DMS 273 (cell line): ENCODE results near the gene GPBAR1.

Experiments
- DNase-seq: peaks from one replicate; lab custom pipeline; 2025; ENCODE audit not compliant: unreplicated experiment; lab: John Stamatoyannopoulos, UW

GPBAR1 gene

DNA sequence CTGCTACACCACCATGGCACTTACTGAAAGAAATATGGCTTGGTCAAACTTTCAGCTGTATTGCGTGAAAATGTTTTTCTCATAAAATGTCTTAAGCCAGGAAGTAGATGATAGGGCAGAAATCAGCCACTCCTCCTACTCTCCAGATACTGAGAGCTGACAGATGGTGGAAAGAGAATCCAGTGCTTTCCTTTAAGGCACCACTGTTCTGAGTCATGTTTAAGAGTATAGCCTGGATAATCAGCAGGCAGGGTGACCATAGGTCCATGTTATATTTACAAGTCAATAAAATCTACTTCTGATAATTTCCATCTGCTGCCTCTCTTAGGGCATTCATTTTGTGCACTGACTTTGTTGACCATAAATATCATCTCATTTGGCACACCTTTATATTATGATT lies 21.9 kb upstream of the GPBAR1 start:
- peak; percentile 45 for DNase-seq

DNA sequence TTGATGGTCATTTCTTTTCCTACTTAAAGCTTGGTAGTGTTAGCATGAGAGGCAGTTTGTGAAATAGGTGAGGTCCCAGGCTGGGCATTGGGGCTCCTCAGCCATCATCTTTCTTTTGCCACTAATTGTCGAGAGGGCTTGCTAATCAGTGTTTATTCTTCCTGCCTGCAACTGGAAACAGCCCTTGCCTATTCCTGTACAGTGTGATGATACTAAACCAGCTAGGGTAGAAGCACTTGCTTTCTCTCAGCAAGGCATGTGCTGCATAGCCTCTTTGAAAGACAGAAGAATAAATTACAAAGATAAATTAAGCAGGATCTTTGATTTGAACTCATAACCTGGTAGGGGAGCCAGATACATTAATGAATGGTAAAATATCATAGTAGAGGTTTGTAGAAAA lies 16.6 kb upstream of the GPBAR1 start:
- DNase-seq: no peak

DNA sequence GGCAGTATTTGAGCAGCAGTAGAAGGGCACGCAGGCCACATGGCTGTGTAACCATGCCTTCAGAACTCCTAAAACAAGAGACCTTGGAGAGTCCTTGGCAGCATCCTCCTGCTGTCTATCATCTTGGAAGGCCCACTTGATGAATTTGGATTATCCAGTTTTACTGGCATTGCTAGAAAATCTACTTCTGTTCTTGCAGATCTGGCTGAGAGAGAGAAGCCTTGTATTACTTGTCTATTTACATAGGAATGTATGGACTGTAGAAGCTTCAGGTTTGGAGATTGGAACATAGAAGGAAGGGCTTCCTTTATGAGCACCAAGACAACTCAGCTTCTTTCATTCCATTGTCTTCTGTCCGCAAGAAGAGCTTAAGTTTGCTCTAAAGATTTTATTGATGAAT lies 16.1 kb upstream of the GPBAR1 start:
- no peak for DNase-seq

DNA sequence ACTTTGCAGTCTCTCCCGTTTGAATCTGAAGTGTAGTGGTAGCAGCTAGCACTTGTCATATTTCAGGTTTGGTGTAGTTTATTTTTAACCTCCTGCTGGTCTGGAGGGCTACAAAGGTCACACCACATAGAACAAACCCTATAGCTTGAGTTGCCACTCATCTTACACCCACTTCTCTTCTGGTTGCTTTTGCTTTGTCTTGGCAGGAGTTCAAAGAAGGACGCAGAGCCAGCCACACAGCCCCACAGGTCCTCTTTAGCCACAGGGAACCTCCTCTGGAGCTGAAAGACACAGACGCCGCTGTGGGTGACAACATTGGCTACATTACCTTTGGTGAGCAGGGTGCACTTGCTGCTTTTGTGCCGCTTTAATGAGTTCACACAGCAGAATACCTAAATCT lies 15.6 kb upstream of the GPBAR1 start:
- no peak for DNase-seq

DNA sequence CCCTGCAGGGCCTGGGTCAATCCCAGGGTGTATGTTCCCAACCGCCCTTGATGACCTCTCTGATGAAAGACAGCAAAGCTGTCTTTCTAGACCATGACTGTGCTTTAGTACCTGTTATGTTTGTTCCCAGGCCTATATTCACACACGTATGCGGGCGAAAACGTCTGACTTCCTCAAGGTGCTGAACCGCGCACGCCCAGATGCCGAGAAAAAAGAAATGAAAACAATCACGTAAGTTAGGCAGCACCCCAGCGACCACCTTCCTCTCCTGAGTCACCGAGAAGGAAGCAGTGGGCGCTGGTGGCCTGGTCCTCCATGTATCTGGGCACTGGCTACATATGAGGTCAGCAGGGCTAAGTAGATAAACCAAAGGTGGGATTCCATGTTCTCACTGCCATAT lies 11.1 kb upstream of the GPBAR1 start:
- no peak for DNase-seq

DNA sequence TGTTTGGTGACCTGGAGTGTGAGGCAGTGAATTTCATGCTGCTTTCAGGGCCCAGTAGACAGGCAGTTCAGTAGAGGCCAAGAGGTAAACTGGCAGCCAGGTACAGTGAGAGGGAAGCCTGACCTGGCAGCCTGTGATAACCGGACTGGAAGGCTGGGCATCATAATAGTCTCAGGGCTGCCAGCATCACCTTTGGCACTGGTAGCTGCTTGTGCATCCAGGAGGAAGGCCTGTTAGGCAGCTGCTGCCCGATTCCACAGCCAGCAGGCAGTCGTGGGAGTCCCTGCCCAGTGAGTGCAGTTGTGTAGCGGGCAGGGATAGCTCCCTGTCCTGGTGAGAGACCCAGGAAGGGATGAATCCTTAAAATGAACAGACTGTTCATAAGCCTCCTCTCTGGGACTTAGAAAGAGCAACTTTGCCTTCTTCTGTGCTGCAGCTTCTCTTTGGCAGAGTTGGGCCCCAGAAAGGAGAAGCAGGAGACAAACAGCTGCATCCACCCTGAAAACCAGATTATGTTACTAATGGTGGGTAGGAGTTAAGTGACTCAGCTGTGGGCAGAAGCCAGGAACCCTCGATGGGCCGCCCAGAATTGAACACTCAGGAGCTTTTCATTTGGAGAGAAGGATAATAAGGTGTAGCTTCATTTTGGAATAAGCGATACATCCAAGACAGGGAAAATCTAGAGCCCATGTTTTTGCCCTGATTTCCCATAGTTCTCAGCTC lies 8.1 kb upstream of the GPBAR1 start:
- DNase-seq: no peak

DNA sequence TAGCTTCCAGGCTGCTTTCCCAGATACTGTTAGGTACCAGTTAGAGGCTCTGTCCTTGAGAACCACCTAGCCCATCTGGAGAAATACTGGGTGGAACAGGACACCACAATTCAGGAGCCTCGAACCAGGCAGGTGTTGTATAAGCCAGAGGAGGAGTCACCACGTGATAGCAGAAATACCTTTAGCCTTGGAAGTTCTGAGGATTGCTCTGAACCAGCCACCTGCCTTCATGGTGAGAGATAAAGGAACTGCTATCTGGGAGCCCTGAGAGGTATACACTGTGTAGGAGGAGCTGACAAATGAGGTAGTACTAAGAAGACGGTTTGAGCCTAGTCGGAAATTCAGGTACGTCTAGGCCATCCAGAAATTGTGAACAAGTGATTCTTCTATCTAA lies 7.6 kb upstream of the GPBAR1 start:
- DNase-seq: no peak

DNA sequence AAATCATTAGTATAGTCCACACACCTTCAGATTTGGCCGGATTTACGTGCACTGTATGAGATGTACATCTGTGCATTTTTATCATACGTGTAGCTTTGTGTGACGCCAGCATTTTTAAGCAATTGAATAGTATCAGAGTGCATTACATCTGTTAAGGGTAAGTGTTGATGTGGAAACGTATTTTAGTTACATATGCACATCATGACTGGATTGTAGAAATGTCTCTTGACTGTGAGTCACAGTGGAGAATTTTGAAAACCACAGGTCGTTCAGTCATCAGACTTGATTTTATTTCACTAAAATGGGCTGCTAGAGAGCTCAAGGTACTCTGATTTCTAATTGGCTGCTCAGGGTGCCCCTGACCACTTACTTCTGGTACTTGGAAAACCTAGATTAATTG lies 5.4 kb upstream of the GPBAR1 start:
- no peak for DNase-seq

DNA sequence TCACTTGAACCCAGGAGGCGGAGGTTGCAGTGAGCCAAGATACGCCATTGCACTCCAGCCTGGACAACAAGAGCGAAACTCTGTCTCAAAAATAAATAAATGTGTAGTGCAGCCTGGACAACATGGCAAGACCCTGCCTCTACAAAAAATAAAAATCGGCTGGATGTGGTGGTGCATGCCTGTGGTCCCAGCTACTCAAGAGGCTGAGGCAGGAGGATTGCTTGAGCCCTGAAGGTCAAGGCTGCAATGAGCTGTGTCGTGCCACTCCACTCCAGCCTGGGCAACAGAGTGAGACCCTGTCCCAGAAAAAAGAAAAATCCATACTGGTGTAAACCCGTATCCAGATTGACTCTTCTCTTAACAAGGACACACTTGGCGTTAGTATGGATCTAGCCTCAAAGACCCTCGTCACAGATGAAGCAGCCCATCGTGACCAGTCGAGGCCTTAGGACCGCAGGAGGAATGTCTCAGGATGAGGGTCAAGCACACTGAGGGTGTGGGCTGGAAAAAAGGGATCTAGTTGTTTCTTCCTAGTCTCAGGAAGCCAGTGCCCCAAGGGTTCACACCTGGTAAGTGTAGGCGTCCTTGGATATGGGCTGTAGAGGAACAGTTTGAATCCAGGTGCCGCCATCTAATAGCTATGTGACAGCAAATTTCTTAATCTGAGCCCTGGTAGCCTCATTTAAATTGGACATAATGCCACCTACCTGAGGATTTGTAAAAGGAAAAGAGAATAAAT lies 4.0 kb upstream of the GPBAR1 start:
- DNase-seq: no peak

DNA sequence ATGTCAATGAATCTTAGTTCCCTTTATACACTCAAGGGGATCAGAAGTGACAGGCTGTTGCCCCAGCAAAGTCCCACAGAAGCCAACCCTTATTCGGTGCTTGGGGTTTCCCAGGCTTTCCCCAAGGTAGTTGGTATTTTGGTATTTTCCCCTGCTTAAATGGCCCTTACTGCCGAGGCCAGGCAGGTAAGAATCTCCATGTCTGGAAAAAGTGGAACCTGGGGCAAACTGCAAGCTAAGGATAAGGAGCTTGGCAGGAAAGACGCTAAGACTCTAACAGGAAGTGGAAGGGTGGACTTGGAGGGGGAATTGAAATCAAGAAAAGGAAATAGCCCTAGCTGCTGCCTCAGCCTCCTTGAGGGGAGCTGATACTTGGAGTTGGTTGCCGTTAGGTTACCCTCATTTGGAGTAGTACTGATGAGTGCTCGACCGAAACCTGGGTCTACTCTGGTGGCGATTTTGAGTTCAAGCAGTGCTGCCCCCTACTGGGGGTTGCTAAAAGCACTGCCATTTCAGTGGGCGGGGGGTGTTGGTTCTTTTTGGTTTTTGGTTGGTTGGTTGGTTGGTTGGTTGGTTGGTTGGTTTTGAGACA lies 3.3 kb upstream of the GPBAR1 start:
- peak; percentile 60 for DNase-seq

DNA sequence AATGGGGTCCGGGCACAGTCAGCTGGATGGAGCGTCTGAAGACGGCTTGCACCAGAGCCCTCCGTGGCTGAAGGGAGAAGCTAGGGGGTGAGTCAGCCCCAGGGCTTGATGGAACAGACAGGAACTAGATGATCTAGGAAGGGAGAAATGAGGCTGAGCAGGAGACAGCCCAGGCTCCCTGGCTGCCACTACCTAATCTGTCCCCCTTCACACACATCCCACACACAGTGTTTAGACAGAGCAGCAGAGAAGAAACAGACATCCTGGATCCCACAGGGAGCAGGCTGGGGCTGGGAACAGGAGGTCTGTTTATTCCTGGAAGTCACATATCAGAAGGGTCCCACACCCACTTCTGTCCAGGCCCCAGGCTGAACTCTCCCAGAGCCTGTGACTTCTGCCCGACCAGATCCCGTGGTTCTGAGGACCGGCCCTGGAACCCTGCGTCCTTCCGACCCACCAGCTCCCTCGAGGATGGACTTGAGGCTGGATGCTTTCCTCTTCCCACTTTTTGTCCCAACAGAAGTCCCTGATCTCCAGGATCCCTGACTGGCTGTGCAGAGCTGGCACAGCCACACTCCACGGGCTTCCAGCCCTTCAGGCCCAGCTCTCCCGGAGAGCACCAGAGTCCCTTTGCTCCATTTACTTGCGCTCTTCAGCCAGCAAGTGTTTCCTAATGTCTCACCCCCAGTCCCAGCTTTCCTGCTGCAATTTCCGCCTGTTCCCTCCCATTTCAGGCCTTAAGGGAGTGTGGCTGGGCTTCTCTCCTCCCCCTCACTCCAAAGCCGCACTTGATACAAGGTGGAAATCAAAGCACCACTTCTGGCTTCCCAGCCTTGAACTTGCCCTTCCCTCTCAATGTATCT lies 1.5 kb upstream of the GPBAR1 start:
- DNase-seq: no peak

DNA sequence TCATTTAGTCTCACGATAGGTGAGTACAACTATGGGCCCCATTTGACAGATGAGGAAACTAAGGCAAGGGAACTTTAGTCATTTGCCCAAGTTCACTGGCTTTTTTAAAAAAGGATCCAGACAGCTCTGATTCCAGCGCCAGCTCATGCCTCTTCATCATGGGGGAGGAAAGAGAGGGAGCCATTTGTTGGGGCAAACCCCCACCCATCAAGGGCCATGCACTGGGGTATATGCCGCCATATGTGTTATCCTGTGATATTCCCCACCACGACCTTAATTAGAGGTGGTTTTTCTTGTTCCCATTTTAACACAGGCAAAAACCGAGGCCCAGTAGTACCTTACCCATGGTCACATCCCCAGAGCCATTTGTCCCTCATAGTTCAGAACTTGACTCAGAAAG lies 649 bp upstream of the GPBAR1 start:
- DNase-seq: no peak

DNA sequence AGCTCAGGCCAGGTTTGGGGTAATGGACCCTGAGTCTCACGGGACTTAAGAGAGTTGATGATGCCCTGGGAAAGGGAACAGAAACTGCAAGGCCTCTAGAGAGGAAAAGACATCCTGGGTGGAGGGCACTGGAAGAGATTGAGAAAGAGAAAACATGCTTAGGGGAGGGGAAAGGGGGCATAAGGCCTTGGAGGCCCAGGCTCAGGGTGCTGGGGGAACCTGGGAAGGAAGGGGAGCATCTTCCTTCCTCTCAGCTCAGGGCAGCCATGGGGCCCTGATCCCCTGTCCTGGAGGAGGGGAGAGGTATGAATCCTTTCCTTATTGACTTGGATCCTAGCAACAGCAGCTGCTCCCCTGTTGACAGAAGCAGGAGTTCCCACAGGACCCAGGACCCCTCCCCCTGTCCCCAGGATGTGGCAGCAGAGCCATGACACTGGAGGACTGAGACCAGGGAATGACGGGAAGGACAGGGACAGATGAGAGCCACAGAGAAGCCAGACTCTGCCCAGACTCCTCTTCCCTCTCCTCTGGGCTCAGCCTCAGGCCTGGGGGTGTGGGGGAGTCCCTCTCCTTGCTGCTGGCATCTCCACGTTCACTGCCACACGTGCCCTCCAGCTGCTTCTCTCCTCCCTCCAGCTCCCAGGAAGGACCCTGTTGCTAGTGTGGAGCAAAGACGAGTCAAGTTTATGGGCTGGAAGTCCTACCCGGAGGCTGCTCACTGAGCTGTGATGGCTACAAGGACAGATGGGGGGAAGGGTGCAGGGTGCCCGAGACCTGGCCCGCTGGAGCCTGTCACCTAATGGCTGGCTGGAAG lies 815 bp downstream of the GPBAR1 start:
- DNase-seq: peak; percentile 42

DNA sequence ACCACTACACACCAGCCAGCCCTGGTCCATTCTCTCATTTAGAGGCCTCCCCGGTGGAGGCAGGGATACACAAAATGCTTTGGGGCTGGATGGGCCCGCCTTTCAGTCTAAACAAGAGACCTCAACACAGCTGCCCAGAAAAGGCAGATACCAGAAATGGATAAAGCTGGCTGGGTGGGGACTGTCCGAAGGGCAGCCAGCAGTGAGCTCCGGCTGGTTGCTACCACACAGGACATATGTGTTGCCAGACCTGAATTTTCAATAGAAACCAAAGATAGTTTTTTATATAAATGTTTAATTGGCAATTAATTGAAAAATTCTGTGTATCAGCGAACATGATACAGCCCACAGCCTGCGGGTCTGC lies 1.4 kb downstream of the GPBAR1 start:
- DNase-seq: no peak

DNA sequence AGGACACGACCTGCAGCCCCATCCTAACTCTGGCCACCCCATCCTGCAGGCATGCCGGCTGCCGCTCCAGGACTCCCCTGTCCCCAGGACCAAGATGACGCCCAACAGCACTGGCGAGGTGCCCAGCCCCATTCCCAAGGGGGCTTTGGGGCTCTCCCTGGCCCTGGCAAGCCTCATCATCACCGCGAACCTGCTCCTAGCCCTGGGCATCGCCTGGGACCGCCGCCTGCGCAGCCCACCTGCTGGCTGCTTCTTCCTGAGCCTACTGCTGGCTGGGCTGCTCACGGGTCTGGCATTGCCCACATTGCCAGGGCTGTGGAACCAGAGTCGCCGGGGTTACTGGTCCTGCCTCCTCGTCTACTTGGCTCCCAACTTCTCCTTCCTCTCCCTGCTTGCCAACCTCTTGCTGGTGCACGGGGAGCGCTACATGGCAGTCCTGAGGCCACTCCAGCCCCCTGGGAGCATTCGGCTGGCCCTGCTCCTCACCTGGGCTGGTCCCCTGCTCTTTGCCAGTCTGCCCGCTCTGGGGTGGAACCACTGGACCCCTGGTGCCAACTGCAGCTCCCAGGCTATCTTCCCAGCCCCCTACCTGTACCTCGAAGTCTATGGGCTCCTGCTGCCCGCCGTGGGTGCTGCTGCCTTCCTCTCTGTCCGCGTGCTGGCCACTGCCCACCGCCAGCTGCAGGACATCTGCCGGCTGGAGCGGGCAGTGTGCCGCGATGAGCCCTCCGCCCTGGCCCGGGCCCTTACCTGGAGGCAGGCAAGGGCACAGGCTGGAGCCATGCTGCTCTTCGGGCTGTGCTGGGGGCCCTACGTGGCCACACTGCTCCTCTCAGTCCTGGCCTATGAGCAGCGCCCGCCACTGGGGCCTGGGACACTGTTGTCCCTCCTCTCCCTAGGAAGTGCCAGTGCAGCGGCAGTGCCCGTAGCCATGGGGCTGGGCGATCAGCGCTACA lies 2.1 kb downstream of the GPBAR1 start:
- DNase-seq: peak; percentile 34

DNA sequence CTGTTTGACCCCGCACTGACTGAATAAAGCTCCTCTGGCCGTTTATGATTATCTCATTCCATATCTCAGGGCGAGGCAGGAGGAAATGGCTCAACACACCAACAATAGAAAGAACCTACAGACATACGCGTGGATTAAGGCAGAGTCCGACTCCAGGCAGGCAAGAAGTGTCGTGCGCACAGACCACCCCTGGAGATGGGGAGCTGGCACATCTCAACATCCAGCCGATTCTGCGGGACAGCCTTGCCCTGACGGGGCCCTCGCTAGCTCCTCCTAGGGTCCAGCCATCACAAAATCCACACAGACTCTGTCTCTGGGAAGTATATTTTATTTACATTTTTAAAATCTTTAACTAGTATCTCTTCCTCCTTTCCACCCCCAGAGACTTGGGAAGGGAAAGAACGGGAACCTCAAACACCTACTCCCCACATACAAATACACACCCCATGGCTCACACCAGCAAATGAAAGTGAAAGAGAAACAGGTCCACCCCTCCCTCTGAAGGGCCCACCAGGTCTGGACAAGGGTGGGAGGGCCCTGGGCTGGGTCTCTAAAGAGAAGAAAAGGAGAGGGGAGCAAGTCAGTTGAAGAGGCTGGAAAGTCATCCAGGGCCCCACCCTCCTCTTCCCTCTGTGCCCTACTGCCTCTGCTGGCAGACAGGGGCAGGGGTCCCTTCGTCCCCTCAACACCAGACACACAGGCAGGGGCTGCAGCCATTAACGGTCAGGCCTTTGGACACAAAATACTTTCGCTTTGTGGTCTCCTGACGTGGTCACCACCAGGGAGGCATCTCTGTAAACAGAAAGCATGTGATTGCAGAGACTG lies 3.2 kb downstream of the GPBAR1 start:
- DNase-seq: peak; percentile 32

DNA sequence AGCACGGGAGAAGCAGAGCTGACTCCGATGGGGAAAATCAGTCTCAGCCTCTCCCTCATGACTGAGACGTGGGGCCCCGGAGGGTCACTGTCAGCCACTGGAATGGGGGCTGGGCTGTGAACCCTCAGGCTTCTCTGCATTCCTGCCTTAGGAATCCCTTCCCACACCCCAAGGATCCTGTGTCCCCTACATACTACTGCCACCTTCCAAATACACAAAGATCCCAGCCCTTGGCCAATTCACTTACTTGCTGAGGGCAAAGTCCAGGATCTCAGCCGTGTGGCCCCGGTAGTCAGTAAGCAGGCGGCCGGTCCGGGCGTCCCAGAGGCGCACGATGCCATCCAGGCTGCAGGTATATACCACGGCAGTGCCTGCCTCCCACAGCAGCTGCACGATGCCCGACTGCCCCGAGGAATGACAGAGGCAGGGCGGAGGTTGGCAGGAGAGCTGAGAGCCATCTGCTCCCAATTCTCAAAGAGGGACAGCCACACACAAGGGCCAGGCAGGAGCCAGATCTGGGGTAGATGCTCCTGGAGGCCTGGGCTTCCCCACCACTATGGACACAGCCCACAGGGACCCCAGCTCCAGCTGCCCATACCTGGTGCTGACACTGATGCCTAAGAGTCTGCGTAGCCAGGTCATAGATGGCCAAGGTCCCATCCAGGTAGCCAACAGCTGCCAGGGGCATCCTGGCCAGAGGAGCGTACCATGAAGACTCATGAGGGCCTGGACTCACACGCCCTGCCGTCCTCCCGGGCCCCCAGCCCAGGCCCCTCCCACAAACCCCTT lies 4.2 kb downstream of the GPBAR1 start:
- DNase-seq: no peak

DNA sequence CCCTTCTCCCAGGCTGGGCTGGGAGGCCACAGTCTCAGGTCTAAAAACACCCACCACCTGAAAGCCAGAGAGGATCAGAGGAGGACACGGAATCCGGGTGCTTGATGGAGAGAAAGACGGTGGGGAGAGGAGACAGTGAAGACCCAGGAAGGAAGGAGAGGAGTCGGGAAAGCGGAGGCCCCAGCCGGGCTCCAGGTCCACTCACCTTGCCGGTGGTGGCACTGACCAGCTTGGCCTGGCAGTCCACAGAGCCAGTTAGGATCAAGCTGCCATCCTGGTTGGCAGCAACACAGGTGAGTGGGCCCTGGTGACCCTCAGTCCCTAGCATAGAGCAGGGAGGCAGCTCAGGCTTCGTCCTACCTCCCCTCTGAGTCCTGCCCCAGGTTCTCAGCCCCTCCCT lies 4.8 kb downstream of the GPBAR1 start:
- no peak for DNase-seq
